ENCODE data around the gene ANKS1B.

Gene ANKS1B

GRCh38 chr12:99097171-99097570 is 887.6 kb downstream of the ANKS1B start:
- ATAC-seq = no peak
- TF ChIP-seq OSR1 (CRISPR knock-in tag; IDR thresholded peaks at IDR 0.05) (no peak), ZFP30 (CRISPR knock-in tag; IDR thresholded peaks at IDR 0.05) (no peak), RARB (CRISPR knock-in tag; IDR thresholded peaks at IDR 0.05) (no peak), CREB5 (CRISPR knock-in tag; IDR thresholded peaks at IDR 0.05; ENCODE audit: low read depth) (no peak), CSDC2 (CRISPR knock-in tag; IDR thresholded peaks at IDR 0.05) (no peak), PPARA (CRISPR knock-in tag; IDR thresholded peaks at IDR 0.05; ENCODE audit: borderline replicate concordance) (no peak), ARNTL (CRISPR knock-in tag; IDR thresholded peaks at IDR 0.05; ENCODE audit: borderline replicate concordance, low read depth) (no peak), ZFP3 (CRISPR knock-in tag; IDR thresholded peaks at IDR 0.05) (no peak), TCF4 (CRISPR knock-in tag; IDR thresholded peaks at IDR 0.05; ENCODE audit: borderline replicate concordance) (no peak)

- TF ChIP-seq ZNF565 (CRISPR knock-in tag; conservative IDR thresholded peaks at IDR 0.05; ENCODE audit: low read depth) (no peak), OSR1 (CRISPR knock-in tag; IDR thresholded peaks at IDR 0.05) (no peak), ESRRG (CRISPR knock-in tag; IDR thresholded peaks at IDR 0.05) (no peak), GLIS3 (CRISPR knock-in tag; IDR thresholded peaks at IDR 0.05) (no peak), SNAI2 (CRISPR knock-in tag; IDR thresholded peaks at IDR 0.05) (no peak), ZNF70 (CRISPR knock-in tag; IDR thresholded peaks at IDR 0.05) (no peak), TOX (CRISPR knock-in tag; IDR thresholded peaks at IDR 0.05; ENCODE audit: borderline replicate concordance) (no peak), ZNF8 (CRISPR knock-in tag; IDR thresholded peaks at IDR 0.05) (no peak), ARNTL (CRISPR knock-in tag; IDR thresholded peaks at IDR 0.05; ENCODE audit: borderline replicate concordance, low read depth) (no peak)
- no peak for ATAC-seq
These were observed 891.6 kb downstream of the ANKS1B start for GRCh38 chr12:99093166-99093565.

- no peak for ATAC-seq
- TF ChIP-seq ARNTL (CRISPR knock-in tag; IDR thresholded peaks at IDR 0.05; ENCODE audit: borderline replicate concordance, low read depth) = no peak
- TF ChIP-seq TSHZ2 (CRISPR knock-in tag; IDR thresholded peaks at IDR 0.05) = no peak
- no peak for TF ChIP-seq RARB (CRISPR knock-in tag; IDR thresholded peaks at IDR 0.05)
- no peak for TF ChIP-seq CREB5 (CRISPR knock-in tag; IDR thresholded peaks at IDR 0.05; ENCODE audit: low read depth)
- no peak for TF ChIP-seq GLIS3 (CRISPR knock-in tag; IDR thresholded peaks at IDR 0.05)
- no peak for TF ChIP-seq BACH2 (CRISPR knock-in tag; IDR thresholded peaks at IDR 0.05; ENCODE audit: borderline replicate concordance)
- no peak for TF ChIP-seq SNAI2 (CRISPR knock-in tag; IDR thresholded peaks at IDR 0.05)
- no peak for TF ChIP-seq TCF4 (CRISPR knock-in tag; IDR thresholded peaks at IDR 0.05; ENCODE audit: borderline replicate concordance)
- TF ChIP-seq ZNF70 (CRISPR knock-in tag; IDR thresholded peaks at IDR 0.05) = no peak
- no peak for TF ChIP-seq CSDC2 (CRISPR knock-in tag; IDR thresholded peaks at IDR 0.05)
- no peak for TF ChIP-seq ISL1 (CRISPR knock-in tag; IDR thresholded peaks at IDR 0.05)
- no peak for TF ChIP-seq ZFP3 (CRISPR knock-in tag; IDR thresholded peaks at IDR 0.05)
- TF ChIP-seq PATZ1 (CRISPR knock-in tag; IDR thresholded peaks at IDR 0.05; ENCODE audit: borderline replicate concordance) = no peak
- no peak for TF ChIP-seq ZNF565 (CRISPR knock-in tag; conservative IDR thresholded peaks at IDR 0.05; ENCODE audit: low read depth)
These were observed 892.5 kb downstream of the ANKS1B start for GRCh38 chr12:99092100-99092851.

- ATAC-seq = no peak
- TF ChIP-seq GLIS3 (CRISPR knock-in tag; IDR thresholded peaks at IDR 0.05) (no peak), ISL1 (CRISPR knock-in tag; IDR thresholded peaks at IDR 0.05) (no peak), CSDC2 (CRISPR knock-in tag; IDR thresholded peaks at IDR 0.05) (no peak), PATZ1 (CRISPR knock-in tag; IDR thresholded peaks at IDR 0.05; ENCODE audit: borderline replicate concordance) (no peak), ZNF8 (CRISPR knock-in tag; IDR thresholded peaks at IDR 0.05) (no peak), BACH2 (CRISPR knock-in tag; IDR thresholded peaks at IDR 0.05; ENCODE audit: borderline replicate concordance) (no peak), ARNTL (CRISPR knock-in tag; IDR thresholded peaks at IDR 0.05; ENCODE audit: borderline replicate concordance, low read depth) (no peak), ZNF565 (CRISPR knock-in tag; conservative IDR thresholded peaks at IDR 0.05; ENCODE audit: low read depth) (no peak), POU6F1 (CRISPR knock-in tag; IDR thresholded peaks at IDR 0.05; ENCODE audit: borderline replicate concordance, low read depth) (no peak)
These were observed 897.5 kb downstream of the ANKS1B start for GRCh38 chr12:99087278-99087677.
